HG03108 (cell line): ENCODE measurements around the gene TENM3.

Experiments used
- ATAC-seq: cut with Tn5 transposase; IDR thresholded peaks from one replicate; pipeline ENCODE4 v1.9.1; 2021; ENCODE audit warnings: moderate library complexity; ENCODE audit not compliant: unreplicated experiment

The TENM3 gene

GRCh38 chr4:182649698-182650477 is 406.7 kb downstream of the TENM3 start:
- no peak for ATAC-seq

GRCh38 chr4:182653596-182653995 is 410.4 kb downstream of the TENM3 start:
- no peak for ATAC-seq

- ATAC-seq, result no peak
Observed at GRCh38 chr4:182655340-182655739, 412.1 kb downstream of the TENM3 start.

- ATAC-seq, result no peak
Observed at GRCh38 chr4:182662551-182662950, 419.3 kb downstream of the TENM3 start.

- no peak for ATAC-seq
Observed at GRCh38 chr4:182671231-182671630, 428.0 kb downstream of the TENM3 start.

- ATAC-seq, result no peak
Observed at GRCh38 chr4:182671749-182672148, 428.5 kb downstream of the TENM3 start.

GRCh38 chr4:182678590-182678989 is 435.4 kb downstream of the TENM3 start:
- ATAC-seq, result no peak

GRCh38 chr4:182679533-182679932 is 436.3 kb downstream of the TENM3 start:
- no peak for ATAC-seq

- ATAC-seq, result no peak
Observed at GRCh38 chr4:182680234-182680653, 437.0 kb downstream of the TENM3 start.

- no peak for ATAC-seq
Observed at GRCh38 chr4:182683661-182684060, 440.5 kb downstream of the TENM3 start.

- ATAC-seq, result no peak
Observed at GRCh38 chr4:182684796-182685195, 441.6 kb downstream of the TENM3 start.

GRCh38 chr4:182688081-182688480 is 444.9 kb downstream of the TENM3 start:
- no peak for ATAC-seq

- no peak for ATAC-seq
Observed at GRCh38 chr4:182694551-182694950, 451.3 kb downstream of the TENM3 start.

GRCh38 chr4:182695009-182695408 is 451.8 kb downstream of the TENM3 start:
- ATAC-seq, result no peak

GRCh38 chr4:182695842-182696241 is 452.6 kb downstream of the TENM3 start:
- no peak for ATAC-seq

GRCh38 chr4:182697094-182697493 is 453.9 kb downstream of the TENM3 start:
- ATAC-seq, result no peak

- ATAC-seq, result no peak
Observed at GRCh38 chr4:182698212-182698611, 455.0 kb downstream of the TENM3 start.

GRCh38 chr4:182699201-182699600 is 456.0 kb downstream of the TENM3 start:
- ATAC-seq, result no peak

- no peak for ATAC-seq
Observed at GRCh38 chr4:182699795-182700194, 456.6 kb downstream of the TENM3 start.

GRCh38 chr4:182700362-182701160 is 457.4 kb downstream of the TENM3 start:
- no peak for ATAC-seq

- no peak for ATAC-seq
Observed at GRCh38 chr4:182704077-182704476, 460.9 kb downstream of the TENM3 start.

GRCh38 chr4:182704948-182705347 is 461.7 kb downstream of the TENM3 start:
- ATAC-seq, result no peak
